ENCODE measurements around the gene ATP6V1E1. TPM values are rescaled to one million over a fixed set of nuclear protein-coding genes. Genes with fewer than 3 reads are reported as not detected.
A peak's percentile ranks its signal among the peaks of the same experiment; 100 is the strongest.
"Not testable (repeated sequence)": the region's sequence is repeated elsewhere in the genome, so short reads cannot be mapped to it uniquely, and the experiment has no call there.

The ATP6V1E1 gene
- total RNA-seq, result 100 to 1,000 TPM in 1 of 2 donors, 10 to 100 TPM in 1; 93.0 to 116 TPM
- polyA plus RNA-seq, result 100 to 1,000 TPM; 137 to 163 TPM
- long read RNA-seq, donor 1, transcript ATP6V1E1-201 (9 exons, 1,402 nt), result major isoform, 90 of 99 reads
- long read RNA-seq, donor 1, partial matches to known transcripts, result 8 of 99 reads
- long read RNA-seq, donor 1, other reads (novel, unspliced or antisense), result 1 of 99 reads
- long read RNA-seq, donor 2, transcript ATP6V1E1-201 (9 exons, 1,402 nt), result major isoform, 17 of 32 reads
- long read RNA-seq, donor 2, partial matches to known transcripts, result 15 of 32 reads
- long read RNA-seq, donor 2, other reads (novel, unspliced or antisense), result 0 of 32 reads

GRCh38 chr22:17628406-17629172 lies at the start of gene ATP6V1E1:
Gene ATP6V1E1 (minus strand): TSS chr22:17628749. CDS start chr22:17628635, 114 bp downstream.
- DNase-seq (peak; percentile 98), ATAC-seq (ENCODE audit: low FRiP score) (peak; percentile 100)
- intact Hi-C loops (cut with DNase I), result loop anchor here in 1 of 2 donors (5.0 kb wide), 1 partner anchor 456 kb away; no protein-coding TSS in a partner anchor
- no peaks in the 10 kb centered on the region for H3K9me3 ChIP-seq (ENCODE audit: control insufficient read depth, low read length)
- no peaks in the 10 kb centered on the region for H3K36me3 ChIP-seq (ENCODE audit: control insufficient read depth in 1 of 2, insufficient read depth in 2 of 2, low read length in 1 of 2)
- H3K27ac ChIP-seq (ENCODE audit: low read depth in 1 of 2, low read length in 2 of 2), result peak within 1 kb of the TSS; percentile 89 to 94
- H3K4me3 ChIP-seq (ENCODE audit: low read length in 2 of 2), result peak within 1 kb of the TSS; percentile 48 to 93
- H3K27me3 ChIP-seq (ENCODE audit: control insufficient read depth in 1 of 2, insufficient read depth in 2 of 2, low read length in 1 of 2), result no peaks in the 10 kb centered on the region
- no peaks in the 10 kb centered on the region for H3K4me1 ChIP-seq (ENCODE audit: control insufficient read depth in 1 of 2, insufficient read depth in 2 of 2, low read length in 2 of 2)
- WGBS, 2 donors, result 1% methylated on average over 42 to 45 of the region's 45 CpGs

GRCh38 chr22:17675584-17675983 lies 47.0 kb upstream of the ATP6V1E1 start:
- WGBS, 2 donors, result 31 to 47% methylated on average over 1 of the region's 1 CpG
- H3K36me3 ChIP-seq (ENCODE audit: control insufficient read depth in 1 of 2, insufficient read depth in 2 of 2, low read length in 1 of 2), result no peaks in the 10 kb centered on the region
- ATAC-seq (ENCODE audit: low FRiP score), result no peak
- no peaks in the 10 kb centered on the region for H3K9me3 ChIP-seq (ENCODE audit: control insufficient read depth, low read length)
- H3K4me3 ChIP-seq (ENCODE audit: low read length in 2 of 2), result no peak overlapping the region
- intact Hi-C loops (cut with DNase I), result no loop called here
- no peak overlapping the region for H3K27ac ChIP-seq (ENCODE audit: low read depth in 1 of 2, low read length in 2 of 2)
- no peaks in the 10 kb centered on the region for H3K4me1 ChIP-seq (ENCODE audit: control insufficient read depth in 1 of 2, insufficient read depth in 2 of 2, low read length in 2 of 2)
- H3K27me3 ChIP-seq (ENCODE audit: control insufficient read depth in 1 of 2, insufficient read depth in 2 of 2, low read length in 1 of 2), result no peaks in the 10 kb centered on the region
- no peak for DNase-seq

- intact Hi-C loops (cut with DNase I), result no loop called here
- Histone ChIP-seq H3K4me1 (ENCODE audit: control insufficient read depth in 1 of 2, insufficient read depth in 2 of 2, low read length in 2 of 2) (no peaks in the 10 kb centered on the region), H3K27ac (ENCODE audit: low read depth in 1 of 2, low read length in 2 of 2) (no peak overlapping the region), H3K27me3 (ENCODE audit: control insufficient read depth in 1 of 2, insufficient read depth in 2 of 2, low read length in 1 of 2) (no peaks in the 10 kb centered on the region), H3K4me3 (ENCODE audit: low read length in 2 of 2) (no peak overlapping the region), H3K36me3 (ENCODE audit: control insufficient read depth in 1 of 2, insufficient read depth in 2 of 2, low read length in 1 of 2) (no peaks in the 10 kb centered on the region), H3K9me3 (ENCODE audit: control insufficient read depth, low read length) (no peaks in the 10 kb centered on the region)
- WGBS, 2 donors, result 97 to 98% methylated on average over 7 of the region's 7 CpGs
- no peak for DNase-seq
- no peak for ATAC-seq (ENCODE audit: low FRiP score)
Measured at GRCh38 chr22:17674152-17674551, 45.6 kb upstream of the ATP6V1E1 start.

- Histone ChIP-seq H3K27ac (ENCODE audit: low read depth in 1 of 2, low read length in 2 of 2) (no peak overlapping the region), H3K9me3 (ENCODE audit: control insufficient read depth, low read length) (no peaks in the 10 kb centered on the region), H3K4me1 (ENCODE audit: control insufficient read depth in 1 of 2, insufficient read depth in 2 of 2, low read length in 2 of 2) (no peaks in the 10 kb centered on the region), H3K4me3 (ENCODE audit: low read length in 2 of 2) (no peak overlapping the region), H3K27me3 (ENCODE audit: control insufficient read depth in 1 of 2, insufficient read depth in 2 of 2, low read length in 1 of 2) (no peaks in the 10 kb centered on the region), H3K36me3 (ENCODE audit: control insufficient read depth in 1 of 2, insufficient read depth in 2 of 2, low read length in 1 of 2) (no peaks in the 10 kb centered on the region)
- 79 to 91% methylated on average over 2 of the region's 2 CpGs for WGBS, 2 donors
- intact Hi-C loops (cut with DNase I), result no loop called here
- DNase-seq (no peak), ATAC-seq (ENCODE audit: low FRiP score) (no peak)
Measured at GRCh38 chr22:17672417-17672991, 44.0 kb upstream of the ATP6V1E1 start.

- H3K4me3 ChIP-seq (ENCODE audit: low read length in 2 of 2); DNase-seq; ATAC-seq (ENCODE audit: low FRiP score); H3K36me3 ChIP-seq (ENCODE audit: control insufficient read depth in 1 of 2, insufficient read depth in 2 of 2, low read length in 1 of 2); H3K27me3 ChIP-seq (ENCODE audit: control insufficient read depth in 1 of 2, insufficient read depth in 2 of 2, low read length in 1 of 2); H3K9me3 ChIP-seq (ENCODE audit: control insufficient read depth, low read length); H3K27ac ChIP-seq (ENCODE audit: low read depth in 1 of 2, low read length in 2 of 2); H3K4me1 ChIP-seq (ENCODE audit: control insufficient read depth in 1 of 2, insufficient read depth in 2 of 2, low read length in 2 of 2); intact Hi-C loops (cut with DNase I): not testable (repeated sequence)
- 98% methylated on average over 10 of the region's 10 CpGs for WGBS, 2 donors
Measured at GRCh38 chr22:17671521-17672092, 43.1 kb upstream of the ATP6V1E1 start.

- H3K27me3 ChIP-seq (ENCODE audit: control insufficient read depth in 1 of 2, insufficient read depth in 2 of 2, low read length in 1 of 2), result no peaks in the 10 kb centered on the region
- WGBS, 2 donors, result 50 to 54% methylated on average over 3 of the region's 3 CpGs
- no peaks in the 10 kb centered on the region for H3K9me3 ChIP-seq (ENCODE audit: control insufficient read depth, low read length)
- DNase-seq (no peak), ATAC-seq (ENCODE audit: low FRiP score) (no peak)
- intact Hi-C loops (cut with DNase I), result no loop called here
- no peak overlapping the region for H3K4me3 ChIP-seq (ENCODE audit: low read length in 2 of 2)
- no peak overlapping the region for H3K27ac ChIP-seq (ENCODE audit: low read depth in 1 of 2, low read length in 2 of 2)
- H3K36me3 ChIP-seq (ENCODE audit: control insufficient read depth in 1 of 2, insufficient read depth in 2 of 2, low read length in 1 of 2), result peaks cover 0 to 9% of the 10 kb centered on the region in 2 donors
- H3K4me1 ChIP-seq (ENCODE audit: control insufficient read depth in 1 of 2, insufficient read depth in 2 of 2, low read length in 2 of 2), result no peaks in the 10 kb centered on the region
Measured at GRCh38 chr22:17665854-17666253, 37.3 kb upstream of the ATP6V1E1 start.

GRCh38 chr22:17665248-17665647 lies 36.7 kb upstream of the ATP6V1E1 start:
- H3K27ac ChIP-seq (ENCODE audit: low read depth in 1 of 2, low read length in 2 of 2), result no peak overlapping the region
- no peak for ATAC-seq (ENCODE audit: low FRiP score)
- no peak for DNase-seq
- H3K4me3 ChIP-seq (ENCODE audit: low read length in 2 of 2), result no peak overlapping the region
- H3K36me3 ChIP-seq (ENCODE audit: control insufficient read depth in 1 of 2, insufficient read depth in 2 of 2, low read length in 1 of 2), result peaks cover 0 to 9% of the 10 kb centered on the region in 2 donors
- no peaks in the 10 kb centered on the region for H3K4me1 ChIP-seq (ENCODE audit: control insufficient read depth in 1 of 2, insufficient read depth in 2 of 2, low read length in 2 of 2)
- 93 to 98% methylated on average over 3 of the region's 3 CpGs for WGBS, 2 donors
- intact Hi-C loops (cut with DNase I), result no loop called here
- no peaks in the 10 kb centered on the region for H3K9me3 ChIP-seq (ENCODE audit: control insufficient read depth, low read length)
- no peaks in the 10 kb centered on the region for H3K27me3 ChIP-seq (ENCODE audit: control insufficient read depth in 1 of 2, insufficient read depth in 2 of 2, low read length in 1 of 2)

GRCh38 chr22:17664414-17665055 lies 36.0 kb upstream of the ATP6V1E1 start:
- Histone ChIP-seq H3K4me3 (ENCODE audit: low read length in 2 of 2) (no peak overlapping the region), H3K27me3 (ENCODE audit: control insufficient read depth in 1 of 2, insufficient read depth in 2 of 2, low read length in 1 of 2) (no peaks in the 10 kb centered on the region), H3K4me1 (ENCODE audit: control insufficient read depth in 1 of 2, insufficient read depth in 2 of 2, low read length in 2 of 2) (no peaks in the 10 kb centered on the region), H3K27ac (ENCODE audit: low read depth in 1 of 2, low read length in 2 of 2) (no peak overlapping the region), H3K36me3 (ENCODE audit: control insufficient read depth in 1 of 2, insufficient read depth in 2 of 2, low read length in 1 of 2) (peaks cover 0 to 9% of the 10 kb centered on the region in 2 donors), H3K9me3 (ENCODE audit: control insufficient read depth, low read length) (no peaks in the 10 kb centered on the region)
- WGBS, 2 donors, result 88% methylated on average over 6 of the region's 6 CpGs
- DNase-seq (no peak), ATAC-seq (ENCODE audit: low FRiP score) (no peak)
- intact Hi-C loops (cut with DNase I), result no loop called here
